Psoas muscle (tissue), 8 donors: ENCODE measurements around the gene CHD6. TPM values are rescaled to one million over a fixed set of nuclear protein-coding genes. Genes with fewer than 3 reads are reported as not detected.

Experiments used
- ATAC-seq, 4 donors: fragments of 200-7000 bp; cut with Tn5 transposase; one replicate each; pipeline ENCODE4 v1.9.1; 2020; ENCODE audit warnings: moderate library complexity in 3 of 4, mild to moderate bottlenecking in 2 of 4
- DNase-seq, 2 donors: peaks; one replicate each; pipeline ENCODE4 v3.0.0-alpha.2; 2020
- H3K27ac ChIP-seq: fragments of 200-600 bp; one replicate; pipeline ENCODE4 v1.8.0; 2022
- H3K27me3 ChIP-seq, 3 donors: fragments of 200-600 bp in 1 of 3; one replicate each; pipeline versions ENCODE4 v1.6.1 to v1.8.0; 2013 to 2022; ENCODE audit warnings: low read length in 2 of 3, mild to moderate bottlenecking in 2 of 3, moderate library complexity in 1 of 3; ENCODE audit not compliant: insufficient read depth in 3 of 3
- H3K36me3 ChIP-seq, 2 donors: fragments of 200-600 bp in 1 of 2; one replicate each; pipeline versions ENCODE4 v1.6.1 to v1.8.0; 2013 to 2022; ENCODE audit warnings: low read depth in 1 of 2, mild to moderate bottlenecking in 1 of 2, moderate library complexity in 1 of 2; ENCODE audit not compliant: insufficient read depth in 1 of 2
- H3K4me1 ChIP-seq: fragments of 200-600 bp; one replicate; pipeline ENCODE4 v1.8.0; 2022
- H3K4me3 ChIP-seq: fragments of 200-600 bp; one replicate; pipeline ENCODE4 v1.8.0; 2022; ENCODE audit warnings: mild to moderate bottlenecking
- H3K9me3 ChIP-seq: fragments of 200-600 bp; one replicate; pipeline ENCODE4 v1.8.0; 2022
- CTCF ChIP-seq: fragments of 200-600 bp; IDR thresholded peaks from one replicate; pipeline ENCODE4 v1.8.0; 2022; ENCODE audit warnings: antibody characterized with exemption
- WGBS, 3 donors: extraction: QIAGEN DNeasy Blood & Tissue Kit; methylation state at CpG; one replicate each; pipeline versions ENCODE4 v1.1.6 to v1.1.7; 2013; 5-methylcytosine and 5-hydroxymethylcytosine counted together
- intact Hi-C, 2 donors: fragments of 100-400 bp; cut with DNase I; formaldehyde crosslinking; loops; one replicate each; pipeline versions ENCODE4 v1.11.0 to v1.14.2; 2022
- polyA plus RNA-seq, 3 donors: library from polyadenylated mRNA; stranded (reverse); fragments of 200-250 nt; gene quantifications; one replicate each; pipeline ENCODE4 v1.2.3, GENCODE V29; 2013
- total RNA-seq, 4 donors: library from RNA; stranded (reverse); fragmentation: NEBNext Ultra II Directional in 2 of 4; extraction: Animal tissue kit (Norgen Biotek cat#: 25700) in 2 of 4; gene quantifications; one replicate each; pipeline versions ENCODE4 v1.2.1 to v1.2.4, GENCODE V29; 2021 to 2023
- donor health status: healthy with polysubstance abuse.
- donor health status: DM: no; HTN: no; CAD: no; lungs with moderate emphysema.
- donor health status: Bipolar disorder and iron deficiency.
- donor health status: healthy.
- donor health status: DM: yes; HTN: yes; CAD: no.
- donor health status: DM: no; HTN: no; CAD: no.
- donor health status: DM: no; HTN: no; CAD: no.
- donor health status: DM: yes; HTN: yes; CAD: no.

CHD6 gene
- total and polyA plus RNA-seq, 7 donors: 1.7 to 30.4 (median 17.2) TPM

GRCh38 chr20:41362748-41363140 is 255.4 kb downstream of the CHD6 start:
- no peak for DNase-seq
- Histone ChIP-seq H3K27me3 (peaks cover 0 to 25% (median 13%) of the 10 kb centered on the region in 3 donors), H3K9me3 (no peaks in the 10 kb centered on the region), H3K36me3 (no peaks in the 10 kb centered on the region), H3K27ac (no peak overlapping the region), H3K4me3 (no peak overlapping the region), H3K4me1 (peaks cover 9% of the 10 kb centered on the region)
- intact Hi-C loops: loop anchor here in 1 of 2 donors (5.0 kb wide), 1 partner anchor 35 kb away; no protein-coding TSS in a partner anchor
- ATAC-seq: no peak
- WGBS, 3 donors: 72 to 81% (median 80%) methylated on average over 5 of the region's 5 CpGs
- no peak for TF ChIP-seq CTCF

- ATAC-seq: peak; percentile 66 to 81 (median 80)
- H3K27ac ChIP-seq: peak overlapping the region; percentile 53
- 32 to 44% (median 38%) methylated on average over 45 of the region's 45 CpGs for WGBS, 3 donors
- no peak for TF ChIP-seq CTCF
- intact Hi-C loops: loop anchor here in 1 of 2 donors (5.0 kb wide), 1 partner anchor 35 kb away; no protein-coding TSS in a partner anchor
- peaks cover 9% of the 10 kb centered on the region for H3K4me1 ChIP-seq
- H3K9me3 ChIP-seq: no peaks in the 10 kb centered on the region
- no peak overlapping the region for H3K4me3 ChIP-seq
- peak; percentile 55 to 79 for DNase-seq
- peaks cover 0 to 19% (median 10%) of the 10 kb centered on the region in 3 donors for H3K27me3 ChIP-seq
- H3K36me3 ChIP-seq: no peaks in the 10 kb centered on the region
Observed at GRCh38 chr20:41361757-41362747, 256.1 kb downstream of the CHD6 start.

GRCh38 chr20:41360831-41361756 is 257.1 kb downstream of the CHD6 start:
- Histone ChIP-seq H3K4me1 (peaks cover 9% of the 10 kb centered on the region), H3K27ac (peak overlapping the region; percentile 53), H3K4me3 (no peak overlapping the region), H3K27me3 (peaks cover 0 to 11% (median 7%) of the 10 kb centered on the region in 3 donors), H3K9me3 (no peaks in the 10 kb centered on the region), H3K36me3 (no peaks in the 10 kb centered on the region)
- intact Hi-C loops: loop anchor here in 1 of 2 donors (5.0 kb wide), 1 partner anchor 36 kb away; no protein-coding TSS in a partner anchor
- DNase-seq: no peak
- TF ChIP-seq CTCF: no peak
- peak in 3 of 4 donors; percentile 13 to 19 (median 15) for ATAC-seq
- 50 to 72% (median 56%) methylated on average over 22 of the region's 22 CpGs for WGBS, 3 donors

- intact Hi-C loops: loop anchor here in 1 of 2 donors (5.0 kb wide), 1 partner anchor 38 kb away; no protein-coding TSS in a partner anchor
- 43 to 76% (median 70%) methylated on average over 8 to 9 of the region's 9 CpGs for WGBS, 3 donors
- Histone ChIP-seq H3K36me3 (no peaks in the 10 kb centered on the region), H3K27me3 (no peaks in the 10 kb centered on the region), H3K9me3 (no peaks in the 10 kb centered on the region), H3K27ac (no peak overlapping the region), H3K4me3 (no peak overlapping the region), H3K4me1 (peaks cover 9% of the 10 kb centered on the region)
- no peak for TF ChIP-seq CTCF
- peak in 1 of 2 donors; percentile 63 for DNase-seq
- peak in 3 of 4 donors; percentile 38 to 52 (median 40) for ATAC-seq
Observed at GRCh38 chr20:41359541-41360011, 258.6 kb downstream of the CHD6 start.
